ENCODE measurements around the gene RBP3. TPM values are rescaled to one million over a fixed set of nuclear protein-coding genes. Genes with fewer than 3 reads are reported as not detected.

Gene RBP3
- total RNA-seq, 6 experiments from 2014 or later = not detected

GRCh38 chr10:47312663-47312995 lies 35.5 kb upstream of the RBP3 start:
- H3K4me1 Mint-ChIP-seq (ENCODE audit: low read depth) = no peaks in the 10 kb centered on the region
- H3K4me3 Mint-ChIP-seq = no peak overlapping the region
- DNase-seq = no peak
- H3K27ac Mint-ChIP-seq = no peak overlapping the region
- no peaks in the 10 kb centered on the region for H3K36me3 Mint-ChIP-seq (ENCODE audit: low read depth)
- TF ChIP-seq, protein P1, sequence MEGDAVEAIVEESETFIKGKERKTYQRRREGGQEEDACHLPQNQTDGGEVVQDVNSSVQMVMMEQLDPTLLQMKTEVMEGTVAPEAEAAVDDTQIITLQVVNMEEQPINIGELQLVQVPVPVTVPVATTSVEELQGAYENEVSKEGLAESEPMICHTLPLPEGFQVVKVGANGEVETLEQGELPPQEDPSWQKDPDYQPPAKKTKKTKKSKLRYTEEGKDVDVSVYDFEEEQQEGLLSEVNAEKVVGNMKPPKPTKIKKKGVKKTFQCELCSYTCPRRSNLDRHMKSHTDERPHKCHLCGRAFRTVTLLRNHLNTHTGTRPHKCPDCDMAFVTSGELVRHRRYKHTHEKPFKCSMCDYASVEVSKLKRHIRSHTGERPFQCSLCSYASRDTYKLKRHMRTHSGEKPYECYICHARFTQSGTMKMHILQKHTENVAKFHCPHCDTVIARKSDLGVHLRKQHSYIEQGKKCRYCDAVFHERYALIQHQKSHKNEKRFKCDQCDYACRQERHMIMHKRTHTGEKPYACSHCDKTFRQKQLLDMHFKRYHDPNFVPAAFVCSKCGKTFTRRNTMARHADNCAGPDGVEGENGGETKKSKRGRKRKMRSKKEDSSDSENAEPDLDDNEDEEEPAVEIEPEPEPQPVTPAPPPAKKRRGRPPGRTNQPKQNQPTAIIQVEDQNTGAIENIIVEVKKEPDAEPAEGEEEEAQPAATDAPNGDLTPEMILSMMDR (IDR thresholded peaks at IDR 0.05) = no peak
- H3K27me3 Mint-ChIP-seq (ENCODE audit: insufficient read depth) = peaks cover 24% of the 10 kb centered on the region
- H3K9me3 Mint-ChIP-seq = no peaks in the 10 kb centered on the region

DNA sequence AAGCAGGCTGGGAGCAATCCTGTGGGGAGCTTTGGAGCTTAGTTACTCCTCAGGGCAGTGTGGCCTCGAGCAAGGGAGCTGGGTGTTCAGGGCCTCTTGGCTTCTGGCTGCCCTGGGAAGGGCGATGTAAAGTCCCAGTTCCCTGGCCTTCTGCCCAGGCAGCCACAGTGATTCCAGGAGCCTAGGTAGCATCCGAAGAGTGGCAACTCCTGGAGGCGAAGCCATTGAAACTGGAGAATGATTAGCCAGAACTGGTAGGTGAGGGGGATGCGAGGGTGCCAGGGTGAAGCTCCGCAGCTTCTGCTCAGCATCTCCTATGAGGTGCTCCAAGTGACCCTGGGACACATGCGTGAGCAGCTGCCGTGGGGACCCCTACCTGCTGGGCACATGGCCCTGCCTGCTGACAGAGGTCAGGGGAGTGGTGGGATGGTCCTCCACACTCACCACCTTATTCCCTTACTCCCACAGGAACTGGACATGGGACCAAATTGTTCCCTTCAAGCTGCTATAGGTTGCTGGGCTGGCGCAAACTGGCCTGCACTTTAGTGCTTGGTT lies 33.7 kb upstream of the RBP3 start:
- TF ChIP-seq, protein P1 (IDR thresholded peaks at IDR 0.05) = no peak
- DNase-seq = no peak

GRCh38 chr10:47315421-47315820 lies 32.7 kb upstream of the RBP3 start:
- Mint-ChIP-seq H3K36me3 (ENCODE audit: low read depth) (no peaks in the 10 kb centered on the region), H3K27ac (no peak overlapping the region), H3K9me3 (no peaks in the 10 kb centered on the region), H3K4me3 (no peak overlapping the region), H3K27me3 (ENCODE audit: insufficient read depth) (peaks cover 29% of the 10 kb centered on the region), H3K4me1 (ENCODE audit: low read depth) (no peaks in the 10 kb centered on the region)
- TF ChIP-seq, protein P1 (IDR thresholded peaks at IDR 0.05) = no peak
- no peak for DNase-seq

More for the DNA sequence above, 33.7 kb upstream of the RBP3 start:
- Mint-ChIP-seq H3K27ac (no peak overlapping the region), H3K36me3 (ENCODE audit: low read depth) (no peaks in the 10 kb centered on the region), H3K27me3 (ENCODE audit: insufficient read depth) (peaks cover 24% of the 10 kb centered on the region), H3K4me1 (ENCODE audit: low read depth) (no peaks in the 10 kb centered on the region), H3K4me3 (no peak overlapping the region), H3K9me3 (no peaks in the 10 kb centered on the region)

DNA sequence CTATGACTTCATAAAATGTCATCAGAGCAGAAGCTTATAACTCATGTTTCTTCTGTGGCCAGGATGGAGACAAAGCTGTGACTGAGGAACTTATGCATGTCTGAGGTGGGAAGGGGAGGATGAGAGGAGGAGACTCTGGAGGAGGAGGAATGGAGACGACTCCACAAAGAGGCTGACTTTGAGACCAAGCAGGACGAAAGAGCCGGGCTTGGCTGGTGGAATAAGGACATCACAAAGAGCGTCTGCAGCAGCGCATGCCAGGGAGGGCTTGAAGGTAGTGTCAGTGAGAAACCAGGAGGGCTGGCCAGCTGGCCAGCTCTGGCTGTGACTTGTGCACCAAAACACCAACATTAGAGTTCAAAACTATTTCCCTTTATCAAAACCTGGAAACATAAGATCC lies 32.0 kb upstream of the RBP3 start:
- TF ChIP-seq, protein P1 (IDR thresholded peaks at IDR 0.05) = no peak
- H3K4me3 Mint-ChIP-seq = no peak overlapping the region
- no peak for DNase-seq
- H3K9me3 Mint-ChIP-seq = no peaks in the 10 kb centered on the region
- no peak overlapping the region for H3K27ac Mint-ChIP-seq
- peaks cover 34% of the 10 kb centered on the region for H3K27me3 Mint-ChIP-seq (ENCODE audit: insufficient read depth)
- no peaks in the 10 kb centered on the region for H3K36me3 Mint-ChIP-seq (ENCODE audit: low read depth)
- H3K4me1 Mint-ChIP-seq (ENCODE audit: low read depth) = no peaks in the 10 kb centered on the region

GRCh38 chr10:47317251-47317650 lies 30.9 kb upstream of the RBP3 start:
- TF ChIP-seq, protein P1 (IDR thresholded peaks at IDR 0.05) = no peak
- Mint-ChIP-seq H3K4me3 (no peak overlapping the region), H3K27ac (no peak overlapping the region)

GRCh38 chr10:47318706-47319105 lies 29.5 kb upstream of the RBP3 start:
- Mint-ChIP-seq H3K27me3 (ENCODE audit: insufficient read depth) (peaks cover 37% of the 10 kb centered on the region), H3K27ac (no peak overlapping the region), H3K36me3 (ENCODE audit: low read depth) (no peaks in the 10 kb centered on the region), H3K9me3 (no peaks in the 10 kb centered on the region), H3K4me1 (ENCODE audit: low read depth) (no peaks in the 10 kb centered on the region), H3K4me3 (no peak overlapping the region)
- TF ChIP-seq, protein P1 (IDR thresholded peaks at IDR 0.05) = no peak
- no peak for DNase-seq

More at GRCh38 chr10:47317251-47317650, 30.9 kb upstream of the RBP3 start:
- no peak for DNase-seq
- Mint-ChIP-seq H3K9me3 (no peaks in the 10 kb centered on the region), H3K27me3 (ENCODE audit: insufficient read depth) (peaks cover 39% of the 10 kb centered on the region), H3K36me3 (ENCODE audit: low read depth) (no peaks in the 10 kb centered on the region), H3K4me1 (ENCODE audit: low read depth) (no peaks in the 10 kb centered on the region)
